Activated naive CD8-positive, alpha-beta T cell treated with anti-CD3 and anti-CD28 coated beads, Interleukin-2, amount 10 ng/mL, durations not matched to agents 7 days and 5 days (primary cell): ENCODE measurements around the gene CIITA. TPM values are rescaled to one million over a fixed set of nuclear protein-coding genes. Genes with fewer than 3 reads are reported as not detected.

Experiments used
- ATAC-seq: fragments of 150-1000 bp; cut with Tn5 transposase; one replicate; pipeline ENCODE4 v1.10.0; 2021; ENCODE audit warnings: low read depth, moderate library complexity
- POLR2A ChIA-PET: fragments of 350-600 bp; sonication (Branson Sonifier 250); formaldehyde crosslinking; loops from one replicate; lab custom pipeline; 2021; ENCODE audit warnings: antibody characterized with exemption; lab: Charles Lee
- DNase-seq: peaks from one replicate; pipeline ENCODE4 v3.0.0; 2021
- H3K27ac Mint-ChIP-seq: one replicate; pipeline ENCODE4 v1.8.0; 2022; ENCODE audit warnings: mild to moderate bottlenecking, mixed read lengths
- H3K27me3 Mint-ChIP-seq: one replicate; pipeline ENCODE4 v1.8.0; 2022; ENCODE audit warnings: mild to moderate bottlenecking, moderate library complexity, mixed read lengths
- H3K36me3 Mint-ChIP-seq: one replicate; pipeline ENCODE4 v1.8.0; 2021; ENCODE audit warnings: mild to moderate bottlenecking, mixed read lengths
- H3K4me1 Mint-ChIP-seq: one replicate; pipeline ENCODE4 v1.8.0; 2021; ENCODE audit warnings: mixed read lengths
- H3K4me3 Mint-ChIP-seq: one replicate; pipeline ENCODE4 v1.8.0; 2022; ENCODE audit warnings: mild to moderate bottlenecking, moderate library complexity, mixed read lengths
- H3K9me3 Mint-ChIP-seq: one replicate; pipeline ENCODE4 v1.8.0; 2021; ENCODE audit warnings: mixed read lengths
- total RNA-seq, 2 experiments: library from RNA; stranded (reverse); gene quantifications; one replicate each; pipeline ENCODE4 v1.2.3, GENCODE V29; 2021

CIITA gene
- total RNA-seq, 2 experiments from 2014 or later = 12.6 to 13.1 TPM

DNA sequence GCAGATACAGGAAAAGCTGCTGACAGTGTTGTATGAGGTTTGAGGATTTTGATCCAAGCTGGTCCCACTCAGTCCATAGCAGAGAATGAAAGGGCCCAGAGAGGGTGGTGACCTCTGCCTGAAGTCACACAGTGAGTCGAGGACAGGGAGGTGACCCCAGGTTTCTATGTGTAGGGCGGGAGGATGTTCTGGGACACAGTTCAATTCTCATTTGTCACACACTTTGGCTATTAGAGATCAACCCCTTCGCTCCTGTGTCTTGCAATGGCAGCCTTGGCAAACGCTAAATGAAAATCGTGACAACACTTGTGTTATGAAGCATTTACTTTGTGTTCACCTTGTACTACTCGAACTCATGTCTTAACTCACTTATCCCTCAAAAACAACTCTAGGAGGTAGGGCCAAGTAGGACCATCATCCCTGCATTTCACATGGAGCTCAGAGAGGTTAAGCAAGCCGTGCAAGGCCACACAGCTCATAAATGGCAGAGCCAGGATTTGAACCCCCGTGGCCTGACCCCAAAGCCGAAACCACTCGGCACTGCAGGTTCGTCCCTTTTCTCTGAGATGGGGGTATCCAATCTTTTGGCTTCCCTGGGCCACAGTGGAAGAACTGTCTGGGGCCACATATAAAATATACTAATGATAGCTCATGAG lies 55.1 kb downstream of the CIITA start:
- DNase-seq (no peak), ATAC-seq (no peak)
- Mint-ChIP-seq H3K27ac (no peak overlapping the region), H3K4me1 (peaks cover 39% of the 10 kb centered on the region), H3K36me3 (peaks cover 15% of the 10 kb centered on the region), H3K27me3 (no peaks in the 10 kb centered on the region), H3K4me3 (no peak overlapping the region), H3K9me3 (no peaks in the 10 kb centered on the region)
- POLR2A ChIA-PET = interaction anchor here (1.3 kb wide), 1 partner anchor 9 kb away, joined by 3 read pairs; no protein-coding TSS in a partner anchor

- H3K27me3 Mint-ChIP-seq = no peaks in the 10 kb centered on the region
- peak overlapping the region; percentile 36 for H3K27ac Mint-ChIP-seq
- no peak for ATAC-seq
- peaks cover 50% of the 10 kb centered on the region for H3K4me1 Mint-ChIP-seq
- H3K36me3 Mint-ChIP-seq = peaks cover 10% of the 10 kb centered on the region
- POLR2A ChIA-PET = interaction anchor here (1.0 kb wide), 1 partner anchor 56 kb away, joined by 4 read pairs; the partner anchor contains the start of gene CIITA
- DNase-seq = no peak
- no peak overlapping the region for H3K4me3 Mint-ChIP-seq
- H3K9me3 Mint-ChIP-seq = no peaks in the 10 kb centered on the region
Observed at GRCh38 chr16:10932959-10933710, 56.1 kb downstream of the CIITA start.

DNA sequence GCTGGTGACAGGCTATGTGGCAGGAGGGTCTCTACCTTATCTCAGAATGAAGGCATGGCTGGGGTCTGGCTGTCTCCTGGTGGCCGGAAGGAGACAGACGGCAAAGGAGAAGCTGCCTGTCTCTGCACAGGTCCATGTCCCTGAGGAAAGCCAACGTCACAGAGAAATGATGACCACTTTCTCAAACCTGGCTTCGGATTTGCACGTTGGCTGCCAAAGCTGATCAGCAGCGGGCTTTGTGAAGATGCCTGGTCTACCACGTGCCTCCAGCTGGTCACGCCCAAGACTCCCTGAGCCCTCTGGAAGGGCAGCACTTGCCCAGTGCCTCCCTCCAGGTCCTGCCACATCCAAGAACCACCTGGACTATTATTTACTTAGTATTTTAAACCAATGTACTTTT lies 56.9 kb downstream of the CIITA start:
- Mint-ChIP-seq H3K4me1 (peaks cover 57% of the 10 kb centered on the region), H3K4me3 (no peak overlapping the region), H3K27ac (peak overlapping the region; percentile 10), H3K27me3 (no peaks in the 10 kb centered on the region), H3K36me3 (peaks cover 11% of the 10 kb centered on the region), H3K9me3 (no peaks in the 10 kb centered on the region)
- ATAC-seq (no peak), DNase-seq (no peak)
- POLR2A ChIA-PET = no interaction called here

GRCh38 chr16:10934325-10935107 lies 57.5 kb downstream of the CIITA start:
- no peaks in the 10 kb centered on the region for H3K9me3 Mint-ChIP-seq
- H3K27ac Mint-ChIP-seq = no peak overlapping the region
- peaks cover 63% of the 10 kb centered on the region for H3K4me1 Mint-ChIP-seq
- no peaks in the 10 kb centered on the region for H3K27me3 Mint-ChIP-seq
- H3K4me3 Mint-ChIP-seq = no peak overlapping the region
- ATAC-seq (no peak), DNase-seq (no peak)
- H3K36me3 Mint-ChIP-seq = peaks cover 14% of the 10 kb centered on the region
- POLR2A ChIA-PET = no interaction called here

DNA sequence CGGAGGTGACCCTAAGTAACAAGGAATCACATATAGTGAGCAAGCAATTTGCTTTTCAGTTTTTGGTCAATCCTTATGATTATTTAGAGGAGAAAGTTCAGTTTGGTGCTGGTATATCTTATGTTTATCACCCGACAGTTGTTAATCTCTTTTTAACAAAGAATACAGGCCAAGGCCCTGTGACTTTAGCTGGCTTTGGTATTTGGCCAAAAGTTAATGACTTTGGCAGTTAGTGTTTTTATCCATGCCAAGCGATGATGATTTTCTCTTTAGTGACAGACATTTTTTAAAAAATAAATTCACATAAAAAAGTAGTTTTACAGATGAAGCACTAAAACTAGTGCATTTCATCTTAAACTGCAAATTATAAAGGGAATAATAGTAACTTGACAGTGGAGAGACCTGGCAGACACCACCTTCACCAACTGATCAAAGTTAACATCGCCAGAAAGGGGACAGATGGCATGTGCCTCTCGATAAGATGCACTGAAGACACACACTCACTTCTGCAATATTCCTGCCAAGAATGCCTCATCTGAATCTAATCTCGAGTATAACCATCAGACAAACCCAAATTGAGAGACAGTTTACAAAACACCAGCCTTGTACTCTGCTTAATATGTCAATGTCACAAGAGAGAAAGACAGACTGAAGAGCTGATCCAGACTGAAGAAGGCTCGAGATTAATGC lies 58.4 kb downstream of the CIITA start:
- ATAC-seq = no peak
- Mint-ChIP-seq H3K4me1 (peaks cover 67% of the 10 kb centered on the region), H3K27me3 (no peaks in the 10 kb centered on the region), H3K36me3 (peaks cover 16% of the 10 kb centered on the region), H3K27ac (no peak overlapping the region), H3K9me3 (no peaks in the 10 kb centered on the region), H3K4me3 (no peak overlapping the region)
- DNase-seq = no peak
- POLR2A ChIA-PET = no interaction called here

GRCh38 chr16:10936272-10936984 lies 59.4 kb downstream of the CIITA start:
- POLR2A ChIA-PET = interaction anchor here (1.2 to 2.8 kb wide), 2 partner anchors 58 to 192 kb away, joined by 4 to 13 read pairs; partner anchors contain the start of gene NUBP1
- Mint-ChIP-seq H3K27me3 (no peaks in the 10 kb centered on the region), H3K27ac (peak overlapping the region; percentile 13), H3K4me1 (peaks cover 71% of the 10 kb centered on the region), H3K9me3 (no peaks in the 10 kb centered on the region), H3K4me3 (peak overlapping the region; percentile 92), H3K36me3 (peaks cover 12% of the 10 kb centered on the region)
- no peak for DNase-seq
- no peak for ATAC-seq

DNA sequence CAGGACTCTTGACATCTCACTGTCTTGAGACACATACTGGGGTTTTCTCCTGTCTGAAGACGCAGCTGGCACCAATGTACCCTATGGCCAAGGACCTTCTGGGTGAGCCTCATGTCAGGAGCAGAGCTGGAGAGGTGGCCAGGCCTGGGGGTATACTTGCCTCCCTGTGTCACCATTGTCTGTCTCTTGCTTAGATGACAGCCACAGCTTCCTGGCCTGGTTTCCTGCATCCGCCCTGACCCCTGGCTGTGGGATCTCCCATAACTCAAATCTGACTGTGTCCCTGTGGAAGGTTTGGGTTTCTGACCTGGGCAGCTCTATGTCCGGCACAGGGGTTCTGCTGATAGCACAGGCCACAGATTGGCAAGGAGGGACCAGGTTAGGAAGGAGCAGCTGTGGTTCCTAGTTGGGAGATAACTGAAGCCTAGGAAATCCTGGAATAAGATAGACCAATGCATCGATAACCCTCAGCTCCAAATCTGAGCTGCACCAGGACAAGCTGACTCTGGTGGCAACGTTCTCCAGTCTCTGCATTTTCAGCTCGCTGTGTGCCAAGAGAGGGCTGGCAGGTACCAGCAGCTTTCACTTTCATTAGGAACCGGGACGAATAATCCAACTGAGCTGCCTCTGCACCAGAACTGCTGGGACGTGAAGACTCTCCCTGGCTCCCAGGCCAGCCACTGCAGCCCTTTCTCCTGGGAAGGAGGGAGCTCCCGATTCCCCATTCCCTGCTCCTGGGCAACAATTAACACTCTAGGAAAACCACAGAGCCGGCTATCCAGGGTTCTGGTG lies 60.3 kb downstream of the CIITA start:
- no peak for ATAC-seq
- peak overlapping the region; percentile 92 for H3K4me3 Mint-ChIP-seq
- no peaks in the 10 kb centered on the region for H3K9me3 Mint-ChIP-seq
- H3K27me3 Mint-ChIP-seq = no peaks in the 10 kb centered on the region
- peak overlapping the region; percentile 54 for H3K27ac Mint-ChIP-seq
- H3K4me1 Mint-ChIP-seq = peaks cover 69% of the 10 kb centered on the region
- no peak for DNase-seq
- peaks cover 9% of the 10 kb centered on the region for H3K36me3 Mint-ChIP-seq
- POLR2A ChIA-PET = interaction anchor here (0.6 to 2.8 kb wide), 3 partner anchors 58 to 198 kb away, joined by 4 to 13 read pairs (median 5); partner anchors contain the start of gene NUBP1

DNA sequence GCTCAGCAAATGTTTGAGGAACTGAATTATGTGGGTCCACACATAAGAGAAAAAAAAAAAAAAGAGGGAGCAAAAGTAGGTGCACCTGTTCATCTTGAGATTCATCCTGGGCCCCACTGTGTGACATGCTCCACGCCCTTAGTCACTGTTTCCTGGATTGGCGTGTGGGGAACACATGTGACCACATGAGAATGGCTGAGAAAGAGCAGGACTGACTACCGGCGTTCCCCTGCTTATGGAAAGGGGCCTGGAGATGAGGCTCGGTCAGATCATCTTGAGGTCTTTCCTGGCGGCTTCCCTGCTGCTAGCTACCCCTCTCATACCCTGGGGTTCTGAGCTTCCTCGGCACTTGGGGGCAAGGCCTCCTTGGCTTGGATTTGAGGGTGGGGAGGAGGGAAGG lies 61.3 kb downstream of the CIITA start:
- Mint-ChIP-seq H3K27me3 (no peaks in the 10 kb centered on the region), H3K9me3 (no peaks in the 10 kb centered on the region), H3K27ac (peak overlapping the region; percentile 54), H3K4me3 (peak overlapping the region; percentile 92), H3K36me3 (peaks cover 9% of the 10 kb centered on the region), H3K4me1 (peaks cover 71% of the 10 kb centered on the region)
- POLR2A ChIA-PET = interaction anchor here (2.8 kb wide), 1 partner anchor 194 kb away, joined by 13 read pairs; the partner anchor contains the start of gene NUBP1
- ATAC-seq = no peak
- DNase-seq = no peak

- DNase-seq (no peak), ATAC-seq (no peak)
- POLR2A ChIA-PET = interaction anchor here (1.0 to 2.8 kb wide), 2 partner anchors 60 to 195 kb away, joined by 3 to 13 read pairs; partner anchors contain the start of gene NUBP1
- Mint-ChIP-seq H3K4me1 (peaks cover 71% of the 10 kb centered on the region), H3K27me3 (no peaks in the 10 kb centered on the region), H3K36me3 (peaks cover 9% of the 10 kb centered on the region), H3K27ac (peak overlapping the region; percentile 54), H3K9me3 (no peaks in the 10 kb centered on the region), H3K4me3 (peak overlapping the region; percentile 92)
Observed at GRCh38 chr16:10938796-10939648, 62.0 kb downstream of the CIITA start.

DNA sequence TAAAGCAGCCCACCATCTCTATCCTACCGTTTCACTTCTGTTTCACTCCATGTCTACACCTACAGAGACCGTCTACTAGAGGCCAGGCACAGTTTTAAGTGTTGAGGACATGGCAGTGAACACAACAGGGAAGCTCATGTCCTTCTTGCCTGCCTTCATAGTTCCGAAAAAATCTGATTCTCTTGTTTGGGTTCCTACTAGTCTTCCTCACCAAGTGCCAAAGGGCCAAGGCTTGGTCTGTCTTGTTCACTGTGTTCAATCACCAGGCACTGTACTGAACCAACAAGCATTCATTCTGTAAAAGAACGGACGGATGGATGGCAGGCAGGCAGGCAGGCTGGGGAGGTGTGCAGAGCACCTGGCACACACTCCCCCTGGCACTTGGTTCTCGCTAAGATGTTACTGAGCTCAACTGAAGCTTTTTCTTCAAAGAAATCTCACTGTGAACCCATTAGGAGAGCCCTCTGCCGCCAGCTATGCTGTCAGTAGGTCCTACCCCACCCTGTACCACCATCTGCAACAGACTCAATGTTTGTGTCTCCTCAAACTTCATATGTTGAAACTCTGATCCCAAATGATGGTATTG lies 62.7 kb downstream of the CIITA start:
- DNase-seq (no peak), ATAC-seq (no peak)
- Mint-ChIP-seq H3K27ac (peak overlapping the region; percentile 54), H3K36me3 (peaks cover 9% of the 10 kb centered on the region), H3K4me1 (peaks cover 69% of the 10 kb centered on the region), H3K4me3 (peak overlapping the region; percentile 92), H3K27me3 (no peaks in the 10 kb centered on the region), H3K9me3 (no peaks in the 10 kb centered on the region)
- POLR2A ChIA-PET = interaction anchor here (1.0 kb wide), 1 partner anchor 60 kb away, joined by 3 read pairs; no protein-coding TSS in a partner anchor
